Stimulated activated CD4-positive, alpha-beta T cell treated with anti-CD3 and anti-CD28 coated beads, TNF-alpha, amount 100 ng/mL, for 24 hours (primary cell): ENCODE measurements around the gene LRRC52.

ENCODE experiments used
- DNase-seq, 3 experiments: peaks; one replicate each; pipeline ENCODE4 v3.0.0-alpha.2; 2020; ENCODE audit warnings: low read depth in 3 of 3

LRRC52 gene

DNA sequence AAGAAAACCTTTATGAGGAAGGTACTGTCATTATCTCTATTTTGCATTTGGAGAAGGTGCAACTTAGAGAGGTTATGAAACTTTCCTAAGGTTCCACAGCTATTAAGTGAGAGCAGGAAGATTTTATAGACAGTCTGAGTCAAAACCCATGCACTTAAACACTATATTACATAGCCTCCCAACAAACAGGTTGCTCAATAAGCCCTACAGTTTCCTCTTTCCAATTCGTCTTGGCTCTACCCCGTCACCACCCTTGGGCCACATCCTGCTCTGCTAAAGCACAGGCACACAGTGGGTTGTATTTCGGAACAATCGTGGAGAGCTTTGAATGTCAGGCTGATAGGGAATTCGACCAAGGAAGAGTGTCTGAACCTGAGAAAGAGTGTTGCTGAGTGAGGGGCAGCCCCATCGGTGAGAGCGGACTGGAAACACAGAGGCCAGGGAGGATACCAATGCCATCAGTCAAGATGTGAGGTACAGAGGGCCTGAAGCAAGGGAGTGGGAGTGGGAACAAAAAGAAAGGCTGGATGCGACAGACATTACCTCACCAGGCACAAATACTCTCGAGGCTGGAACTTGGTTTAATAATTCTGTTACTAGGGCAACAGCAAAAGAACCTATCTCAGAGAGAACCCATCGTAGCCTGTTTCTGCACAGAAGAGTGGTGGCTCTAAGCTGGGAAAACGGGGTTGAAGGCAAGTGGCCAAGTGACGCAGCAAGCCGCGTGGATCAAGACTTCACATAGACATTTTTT, 6.3 kb upstream of the LRRC52 start:
- no peak for DNase-seq

DNA sequence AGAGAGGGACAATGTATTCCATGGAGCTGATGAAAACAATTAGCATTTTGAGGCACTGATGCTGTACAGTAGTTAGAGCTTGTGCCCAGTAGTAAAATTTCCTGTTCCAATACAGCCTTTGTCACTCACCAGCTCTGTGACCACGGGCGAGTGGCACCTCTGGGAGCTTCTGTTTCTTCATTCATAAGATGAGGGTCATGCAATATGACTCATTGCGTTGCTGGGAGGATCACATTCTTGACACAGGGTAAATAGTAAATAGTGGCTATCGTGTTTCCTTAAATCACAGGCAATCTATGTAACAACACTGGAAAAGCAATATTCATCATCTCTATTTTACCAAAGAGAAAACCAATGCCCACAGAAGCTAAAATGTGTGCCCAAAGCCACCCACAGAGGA, 4.5 kb upstream of the LRRC52 start:
- DNase-seq = no peak

- no peak for DNase-seq
Observed at GRCh38 chr1:165539908-165540307, 3.9 kb upstream of the LRRC52 start.

DNA sequence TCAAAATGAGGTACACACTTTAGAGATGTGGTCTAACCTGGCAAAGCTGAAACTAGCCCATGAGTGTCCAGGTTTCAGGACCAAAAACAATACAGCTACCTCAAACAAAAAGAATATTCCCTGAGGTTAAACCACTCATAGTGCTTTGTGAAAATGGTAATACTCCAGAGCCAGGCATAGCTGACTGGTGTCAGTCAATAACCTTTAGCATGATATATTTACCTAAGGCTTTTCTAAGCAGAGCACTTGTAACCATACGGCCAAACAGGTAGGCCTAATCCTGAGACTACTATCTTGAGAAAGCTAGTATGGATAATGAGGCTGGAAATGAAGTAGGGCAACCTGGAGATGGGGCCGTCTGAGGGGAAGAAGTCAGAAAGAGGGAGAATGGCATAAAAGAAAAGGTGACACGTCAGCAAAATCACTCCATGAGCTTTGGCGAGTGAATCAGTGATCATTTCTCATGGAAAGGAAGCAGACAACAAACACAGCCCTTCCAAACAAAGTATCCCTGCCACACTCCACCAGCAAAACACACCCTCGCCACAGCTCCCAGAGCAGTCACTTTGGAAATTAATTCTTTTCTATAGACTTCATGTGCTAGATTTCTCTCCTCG, 1.7 kb upstream of the LRRC52 start:
- DNase-seq = no peak

DNA sequence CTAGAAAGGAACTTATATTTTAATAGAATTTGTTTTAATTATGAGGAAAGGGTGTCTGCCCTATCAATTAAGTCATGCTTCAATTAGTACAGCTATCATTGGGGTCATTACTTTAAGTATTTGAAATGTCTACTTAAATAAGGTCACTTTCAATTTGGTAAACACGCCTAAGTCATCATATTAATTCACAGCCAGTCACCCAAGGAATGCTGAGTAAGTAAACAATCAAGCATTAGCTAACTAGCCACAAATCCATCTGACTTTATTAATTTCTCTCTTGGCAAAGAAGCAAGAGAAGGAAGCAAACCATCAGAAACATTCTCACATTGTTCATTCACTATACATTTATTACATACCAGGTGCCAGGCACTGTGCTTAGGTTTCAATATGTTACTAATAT, 1.2 kb upstream of the LRRC52 start:
- DNase-seq = no peak

- no peak for DNase-seq
Observed at GRCh38 chr1:165544996-165545395, 1.2 kb downstream of the LRRC52 start.

DNA sequence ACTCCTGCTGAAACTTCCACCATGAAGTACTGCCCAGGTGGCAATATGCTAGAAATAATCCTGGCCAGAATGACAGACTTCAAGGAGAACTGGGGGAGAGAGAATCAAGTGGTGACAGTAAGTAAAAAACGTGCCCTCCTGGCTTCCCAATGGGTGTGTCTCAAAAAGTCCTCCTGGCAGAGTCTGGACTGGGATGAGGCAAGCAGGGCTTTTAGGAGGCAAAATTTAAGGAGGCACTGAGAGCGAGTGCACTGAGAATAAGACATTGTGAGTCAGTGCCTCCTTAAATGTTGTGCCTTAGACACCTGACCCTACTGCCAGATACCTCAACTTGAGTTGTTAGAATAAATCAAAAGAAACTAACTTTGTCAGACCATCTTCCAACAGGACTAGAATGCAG, 2.2 kb downstream of the LRRC52 start:
- DNase-seq = no peak

DNA sequence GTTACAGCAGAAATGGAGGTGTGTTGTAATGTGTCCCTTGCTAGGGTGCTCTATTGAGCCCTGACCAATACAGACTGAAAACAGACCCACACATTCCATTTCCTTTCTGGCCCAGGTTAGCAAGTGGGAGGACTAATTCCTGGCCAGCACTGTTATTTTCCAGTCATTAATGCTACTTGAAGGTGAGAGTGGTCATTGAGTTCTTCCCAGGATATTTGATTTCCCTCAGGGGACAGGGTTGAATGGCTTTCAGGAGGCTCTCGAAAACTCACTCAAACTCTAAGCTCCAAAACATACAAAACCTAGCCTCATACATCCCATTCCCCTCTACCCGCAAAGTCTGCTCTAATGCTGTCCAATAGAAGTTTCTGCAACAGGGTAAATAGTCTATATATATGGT, 6.2 kb downstream of the LRRC52 start:
- no peak for DNase-seq

DNA sequence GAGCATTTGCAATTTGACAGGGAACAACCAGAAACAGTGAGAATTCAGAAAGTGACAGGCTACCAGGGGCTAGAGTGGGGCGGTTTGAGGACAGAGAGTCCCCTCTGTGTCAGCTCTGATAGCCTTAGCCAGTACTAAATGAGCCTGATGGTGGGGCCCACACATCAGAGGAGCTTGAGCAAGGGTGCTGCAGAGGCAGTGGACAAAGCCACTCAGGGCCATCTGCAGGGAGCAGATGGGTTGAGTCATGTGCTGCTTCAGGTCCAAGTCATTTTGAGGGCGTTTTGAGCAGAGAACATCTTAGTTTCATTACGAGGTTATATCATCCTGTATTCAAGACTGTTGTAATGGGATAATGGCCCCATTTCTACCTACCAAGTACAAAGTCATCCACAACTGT, 7.7 kb downstream of the LRRC52 start:
- no peak for DNase-seq

- DNase-seq = no peak
Observed at GRCh38 chr1:165560883-165561656, 17.3 kb downstream of the LRRC52 start.

DNA sequence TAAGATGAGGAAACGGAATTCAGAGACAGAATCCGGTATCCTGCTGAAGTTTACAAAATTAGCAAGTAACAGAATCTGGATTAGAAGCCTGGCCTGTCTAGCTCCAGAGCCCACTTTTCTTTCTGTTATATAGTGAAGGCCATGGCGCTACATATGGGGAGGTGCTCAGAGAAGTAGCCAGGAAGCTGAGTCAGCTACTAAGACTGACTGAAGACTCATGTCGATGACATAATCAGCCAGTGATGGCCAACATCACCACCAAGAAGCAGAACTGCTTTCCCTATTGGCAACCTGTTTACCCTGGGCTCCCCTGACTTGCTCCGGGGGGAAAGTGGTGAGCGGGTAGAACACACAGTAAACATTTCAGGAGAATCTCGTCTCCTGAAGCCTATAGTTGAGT, 18.8 kb downstream of the LRRC52 start:
- no peak for DNase-seq

DNA sequence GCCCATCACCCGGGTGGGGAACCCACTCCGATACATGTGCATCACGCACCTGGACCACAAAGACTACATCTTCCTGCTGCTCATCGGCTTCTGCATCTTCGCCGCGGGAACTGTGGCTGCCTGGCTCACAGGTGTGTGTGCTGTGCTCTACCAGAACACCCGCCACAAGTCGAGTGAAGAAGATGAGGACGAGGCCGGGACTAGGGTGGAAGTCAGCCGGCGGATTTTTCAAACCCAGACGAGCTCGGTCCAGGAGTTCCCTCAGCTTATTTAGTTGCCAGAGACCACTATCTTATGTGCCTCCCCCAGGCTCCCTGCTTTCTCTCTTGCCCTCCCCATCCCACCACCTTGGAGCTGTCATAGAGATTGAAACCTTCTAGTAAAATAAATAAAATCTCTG, 19.8 kb downstream of the LRRC52 start:
- DNase-seq = no peak

DNA sequence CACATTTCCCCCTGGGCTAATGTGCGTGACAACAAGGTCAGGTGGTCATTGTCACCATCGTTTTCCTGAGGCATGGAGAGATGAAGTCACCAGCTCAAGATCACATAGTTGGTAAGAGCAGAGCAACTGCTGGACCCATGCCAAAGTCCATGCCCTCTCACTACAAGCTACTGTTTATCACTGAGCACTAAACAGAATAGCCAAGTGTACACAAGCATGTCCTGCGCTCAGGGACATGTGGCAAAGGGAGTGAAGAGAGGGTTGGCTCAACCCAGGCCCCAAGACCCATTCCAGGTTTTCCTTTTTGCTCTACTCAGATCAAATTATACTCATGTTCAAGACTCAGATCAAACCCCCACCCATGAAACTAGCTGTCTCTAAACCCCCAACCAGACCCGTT, 20.8 kb downstream of the LRRC52 start:
- no peak for DNase-seq

GRCh38 chr1:165565751-165566490, 22.1 kb downstream of the LRRC52 start:
- no peak for DNase-seq

DNA sequence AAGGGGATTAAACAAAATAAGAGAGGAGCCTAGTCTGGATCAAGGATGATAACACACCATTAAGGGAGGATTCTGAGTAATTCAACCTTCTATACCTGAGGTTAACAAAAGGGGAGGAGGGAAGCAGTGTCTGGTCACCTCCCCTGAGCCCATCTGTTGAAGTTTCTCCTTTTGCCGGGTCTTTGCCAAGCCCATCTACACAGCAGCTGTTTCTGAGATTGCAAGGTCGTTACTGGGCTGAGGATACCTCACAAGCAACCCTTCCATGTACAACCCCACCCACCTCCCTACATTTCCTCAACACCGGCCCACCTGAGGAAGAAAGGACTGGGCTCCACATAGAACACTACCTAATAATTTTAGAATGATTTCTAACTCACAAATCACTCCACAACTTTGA, 26.3 kb downstream of the LRRC52 start:
- DNase-seq = no peak

- DNase-seq = no peak
Observed at GRCh38 chr1:165573787-165574186, 30.0 kb downstream of the LRRC52 start.

GRCh38 chr1:165574295-165574694, 30.5 kb downstream of the LRRC52 start:
- no peak for DNase-seq

GRCh38 chr1:165575468-165576099, 31.8 kb downstream of the LRRC52 start:
- DNase-seq = no peak

DNA sequence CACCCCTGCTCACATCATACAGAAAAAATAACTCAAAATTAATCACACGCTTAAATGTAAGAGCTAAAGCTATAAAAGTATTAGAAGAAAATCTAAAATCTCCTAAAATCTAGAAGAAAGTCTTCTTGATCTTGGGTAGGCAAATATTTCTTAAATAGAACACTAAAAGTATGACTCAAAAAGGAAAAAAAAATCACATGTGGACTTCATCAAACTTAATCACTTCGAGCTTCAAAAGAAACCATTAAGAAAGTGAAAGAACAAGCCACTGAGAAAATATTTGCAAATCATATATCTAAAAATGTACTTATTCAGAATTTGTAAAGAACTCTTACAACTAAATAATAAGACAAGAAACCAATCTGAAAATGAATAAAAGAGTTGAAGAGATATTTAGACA, 32.7 kb downstream of the LRRC52 start:
- DNase-seq = no peak

GRCh38 chr1:165577707-165578106, 33.9 kb downstream of the LRRC52 start:
- no peak for DNase-seq

GRCh38 chr1:165580931-165581871, 37.4 kb downstream of the LRRC52 start:
- DNase-seq = no peak
